ENCODE data around the gene LCLAT1. TPM values are rescaled to one million over a fixed set of nuclear protein-coding genes. Genes with fewer than 3 reads are reported as not detected.

LCLAT1 gene
- 10.9 and 20.1 TPM in 2 replicates for total RNA-seq

GRCh38 chr2:30447149-30448045, at the start of gene LCLAT1:
Gene LCLAT1, plus strand, starts transcription at chr2:30447246. Its CDS starts 78,345 bp downstream, at chr2:30525591.

Other genes starting within 250 kb of the LCLAT1 start
- 38.1 and 155 TPM in 2 replicates for gene LBH, start 215.7 kb upstream of the LCLAT1 start, total RNA-seq

Data from pericardium fibroblast (primary cell).